GM12878 (cell line): ENCODE measurements around the gene BEX3. TPM values are rescaled to one million over a fixed set of nuclear protein-coding genes. Genes with fewer than 3 reads are reported as not detected.
"Not testable (repeated sequence)": the region's sequence is repeated elsewhere in the genome, so short reads cannot be mapped to it uniquely, and the experiment has no call there.

ENCODE experiments used
- ATAC-seq: fragments of 200-7000 bp; cut with Tn5 transposase; 3 replicates; pipeline ENCODE4 v1.9.1; 2020; ENCODE audit warnings: mild to moderate bottlenecking, moderate library complexity
- BruUV-seq: library from RNA; stranded (reverse); fragments of 400-500 nt; replicated peaks from 2 replicates; lab custom pipeline; 2021; lab: Mats Ljungman, UMichigan
- CTCF ChIA-PET: fragments of 300-600 bp; sonication (Branson Sonifier 250); formaldehyde crosslinking; extraction: SDS; loops from one replicate; lab custom pipeline; 2021; ENCODE audit warnings: inconsistent platforms; lab: Yijun Ruan, JAX
- POLR2A ChIA-PET: fragments of 350-600 bp; formaldehyde crosslinking; extraction: SDS; loops from one replicate; lab custom pipeline; 2021; ENCODE audit warnings: inconsistent platforms; lab: Charles Lee
- RAD21 ChIA-PET: fragments of 300-600 bp; sonication (Branson Sonifier 250); formaldehyde crosslinking; loops from one replicate; lab custom pipeline; 2023; ENCODE audit warnings: antibody characterized with exemption; ENCODE audit not compliant: unreplicated experiment; lab: Charles Lee
- SMC1A ChIA-PET: fragments of 300-600 bp; sonication (Branson Sonifier 250); formaldehyde crosslinking; loops from one replicate; lab custom pipeline; 2023; ENCODE audit not compliant: unreplicated experiment, uncharacterized antibody; lab: Charles Lee
- DNase-seq: peaks from one replicate; pipeline ENCODE4 v3.0.0-alpha.2; 2011; ENCODE audit warnings: low read depth, low spot score
- FAIRE-seq: peaks from 3 replicates; lab custom pipeline; 2011; peaks lifted over from hg19 to GRCh38; lab: Jason Lieb, UNC
- H2AFZ ChIP-seq: 2 replicates; pipeline ENCODE4 v1.6.0; 2011; ENCODE audit warnings: low read depth, low read length, control low read depth; ENCODE audit not compliant: control insufficient read depth
- H3K27ac ChIP-seq: 2 replicates; pipeline ENCODE4 v1.5.1; 2011; ENCODE audit warnings: control low read depth; ENCODE audit not compliant: control insufficient read depth, insufficient read depth
- H3K27me3 ChIP-seq, 2 experiments: replicated peaks in 1 of 2; 2 replicates each; pipeline versions ENCODE4 v1.6.0 to v1.6.1; 2011; ENCODE audit warnings: low read length in 1 of 2; ENCODE audit not compliant: control insufficient read depth in 2 of 2, insufficient read depth in 2 of 2
- H3K36me3 ChIP-seq, 2 experiments: 2 replicates each; pipeline ENCODE4 v1.5.1; 2011; ENCODE audit warnings: low read length in 1 of 2; ENCODE audit not compliant: control insufficient read depth in 2 of 2, insufficient read depth in 2 of 2
- H3K4me1 ChIP-seq: 2 replicates; pipeline ENCODE4 v1.6.1; 2011; ENCODE audit warnings: mild to moderate bottlenecking, low read length, moderate library complexity, mixed read lengths; ENCODE audit not compliant: control insufficient read depth, insufficient read depth
- H3K4me2 ChIP-seq: 2 replicates; pipeline ENCODE4 v1.6.0; 2011; ENCODE audit warnings: control low read depth; ENCODE audit not compliant: control insufficient read depth, insufficient read depth
- H3K4me3 ChIP-seq: fragments of 200-600 bp; sonication (generic); 2 replicates; pipeline ENCODE4 v1.5.1; 2016
- H3K79me2 ChIP-seq: 2 replicates; pipeline ENCODE4 v1.6.0; 2011; ENCODE audit warnings: low read length; ENCODE audit not compliant: control insufficient read depth, insufficient read depth
- H3K9ac ChIP-seq: 2 replicates; pipeline ENCODE4 v1.8.0; 2011; ENCODE audit warnings: low read length, control low read depth, mixed read lengths; ENCODE audit not compliant: control insufficient read depth, insufficient read depth
- H3K9me3 ChIP-seq: replicated peaks from 3 replicates; pipeline ENCODE4 v1.5.1; 2011; ENCODE audit warnings: mild to moderate bottlenecking, low read length; ENCODE audit not compliant: control insufficient read depth, insufficient read depth
- H4K20me1 ChIP-seq: 2 replicates; pipeline ENCODE4 v1.6.0; 2011; ENCODE audit not compliant: control insufficient read depth, insufficient read depth
- MTA2 ChIP-seq: fragments of 450-650 bp; IDR thresholded peaks from 2 replicates; pipeline ENCODE4 v1.6.1; 2016; ENCODE audit warnings: low read depth, mild to moderate bottlenecking, moderate library complexity
- MYC ChIP-seq: IDR thresholded peaks from 2 replicates; pipeline ENCODE4 v1.6.1; 2011; ENCODE audit warnings: mild to moderate bottlenecking, low read length, moderate library complexity, inconsistent platforms; ENCODE audit not compliant: insufficient read depth, insufficient replicate concordance, insufficient read length, severe bottlenecking
- NR2C1 ChIP-seq: fragments of 450-650 bp; IDR thresholded peaks from 2 replicates; pipeline ENCODE4 v1.6.1; 2017; ENCODE audit warnings: antibody characterized with exemption, mild to moderate bottlenecking, moderate library complexity
- POLR2AphosphoS2 ChIP-seq: IDR thresholded peaks from 2 replicates; pipeline ENCODE4 v1.6.1; 2011; ENCODE audit warnings: low read depth, mild to moderate bottlenecking, low read length, improper control_type of control experiment, moderate library complexity
- STAT3 ChIP-seq: IDR thresholded peaks from 2 replicates; pipeline ENCODE4 v1.6.1; 2011; ENCODE audit warnings: low read depth, low read length, improper control_type of control experiment
- YBX1 ChIP-seq: fragments of 450-650 bp; IDR thresholded peaks from 2 replicates; pipeline ENCODE4 v1.6.1; 2016; ENCODE audit warnings: antibody characterized with exemption
- ZSCAN29 ChIP-seq: fragments of 450-650 bp; IDR thresholded peaks from 2 replicates; pipeline ENCODE4 v1.6.1; 2017; ENCODE audit warnings: mild to moderate bottlenecking, moderate library complexity
- WGBS: methylation state at CpG from one replicate; pipeline ENCODE4 v1.1.6; 2016; ENCODE audit warnings: low lambda C conversion rate; ENCODE audit not compliant: insufficient replicate concordance, insufficient coverage; ENCODE audit errors: missing lambda C conversion rate; 5-methylcytosine and 5-hydroxymethylcytosine counted together
- in situ Hi-C: fragments of 300-500 bp; cut with MboI; formaldehyde crosslinking; loops from 9 replicates; pipeline ENCODE4 v1.14.3; 2018; ENCODE audit warnings: mixed read lengths
- intact Hi-C: fragments of 100-400 bp; cut with micrococcal nuclease; formaldehyde crosslinking; loops from one replicate; pipeline ENCODE4 v1.14.2; 2022; ENCODE audit not compliant: unreplicated experiment
- polyA plus RNA-seq, 11 experiments: library from polyadenylated mRNA; depleted of rRNA in 4 of 11; unstranded in 6 of 11; stranded (reverse) in 5 of 11; fragments of >200 nt; fragmentation: Nextera tagmentation in 4 of 11; fragmentation: Illumina TruSeq in 1 of 11; extraction: Ambion mirVana in 4 of 11; extraction: Trizol in 1 of 11; gene quantifications; 1 replicate in 1 of 11; 2 replicates in 10 of 11; pipeline versions ENCODE4 v1.2.1 to v1.2.3, GENCODE V29; 2011 to 2016; ENCODE audit warnings: inconsistent platforms in 2 of 11, missing spikeins in 2 of 11, low read depth in 1 of 11
- total RNA-seq, 4 experiments: library from RNA; depleted of rRNA in 3 of 4; stranded (reverse); fragments of >200 nt in 3 of 4; fragmentation: Illumina TruSeq in 1 of 4; extraction: Trizol in 1 of 4; gene quantifications; 2 replicates each; pipeline versions ENCODE4 v1.2.1 to v1.2.3, GENCODE V29; 2013 to 2021
- TF ChIP-seq, protein P1 (sequence below): fragments of 450-650 bp; IDR thresholded peaks from 2 replicates; pipeline ENCODE4 v1.6.1; 2016; ENCODE audit warnings: mild to moderate bottlenecking

Gene BEX3
- total and polyA plus RNA-seq, 10 of the 15 experiments (the other 5 are each of a cell fraction or from before 2014, with no cell fraction given), result 1.3 to 1.5 TPM; not detected in 8

DNA sequence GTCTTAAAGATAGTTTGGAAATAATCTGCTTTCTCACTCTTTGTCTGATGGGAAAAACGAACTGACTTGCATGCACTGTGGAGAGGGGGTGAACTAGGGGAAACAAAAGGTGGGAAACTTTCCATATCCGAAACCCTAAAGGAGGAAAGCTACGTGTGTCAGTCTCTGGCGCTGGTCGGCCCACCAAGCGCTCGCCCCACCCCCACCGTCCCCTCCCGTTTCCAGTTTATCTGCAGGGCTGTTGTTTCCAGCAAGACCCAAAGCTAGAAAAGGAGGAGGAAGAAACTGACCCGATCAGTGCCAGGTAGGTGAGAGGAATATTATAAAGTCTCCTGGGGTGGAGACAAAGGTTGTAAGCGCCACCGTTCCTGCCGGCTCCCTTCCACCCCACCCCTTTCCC is 19.5 kb upstream of the BEX3 start (continued):
- TF ChIP-seq YBX1, result no peak
- TF ChIP-seq, protein P1, sequence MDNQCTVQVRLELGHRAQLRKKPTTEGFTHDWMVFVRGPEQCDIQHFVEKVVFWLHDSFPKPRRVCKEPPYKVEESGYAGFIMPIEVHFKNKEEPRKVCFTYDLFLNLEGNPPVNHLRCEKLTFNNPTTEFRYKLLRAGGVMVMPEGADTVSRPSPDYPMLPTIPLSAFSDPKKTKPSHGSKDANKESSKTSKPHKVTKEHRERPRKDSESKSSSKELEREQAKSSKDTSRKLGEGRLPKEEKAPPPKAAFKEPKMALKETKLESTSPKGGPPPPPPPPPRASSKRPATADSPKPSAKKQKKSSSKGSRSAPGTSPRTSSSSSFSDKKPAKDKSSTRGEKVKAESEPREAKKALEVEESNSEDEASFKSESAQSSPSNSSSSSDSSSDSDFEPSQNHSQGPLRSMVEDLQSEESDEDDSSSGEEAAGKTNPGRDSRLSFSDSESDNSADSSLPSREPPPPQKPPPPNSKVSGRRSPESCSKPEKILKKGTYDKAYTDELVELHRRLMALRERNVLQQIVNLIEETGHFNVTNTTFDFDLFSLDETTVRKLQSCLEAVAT, result no peak
- no peak for TF ChIP-seq NR2C1
- TF ChIP-seq ZSCAN29, result no peak
- TF ChIP-seq MTA2, result no peak
- TF ChIP-seq, all 136 proteins: peak for 0

DNA sequence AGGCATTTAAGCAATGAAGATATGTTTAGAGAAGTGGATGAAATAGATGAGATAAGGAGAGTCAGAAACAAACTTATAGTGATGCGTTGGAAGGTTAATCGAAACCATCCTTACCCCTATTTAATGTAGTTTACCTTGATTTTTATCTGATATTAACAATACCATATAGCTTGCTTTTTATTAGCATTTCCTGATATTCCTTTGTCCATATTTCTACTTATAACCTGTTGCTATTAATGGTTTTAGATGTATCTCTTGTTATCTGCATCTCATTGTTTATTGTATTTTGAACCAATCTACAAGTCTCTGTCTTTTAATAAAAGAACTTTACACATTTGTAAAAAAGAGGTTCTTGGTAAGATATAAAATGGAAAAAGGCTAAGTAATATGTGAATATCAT is 18.5 kb upstream of the BEX3 start:
- CTCF ChIA-PET, result no interaction called here
- FAIRE-seq (no peak), DNase-seq (no peak), ATAC-seq (no peak)
- Histone ChIP-seq H3K27ac (no peak overlapping the region), H3K9ac (no peak overlapping the region), H3K9me3 (no peaks in the 10 kb centered on the region), H3K4me3 (no peak overlapping the region), H3K36me3 (no peaks in the 10 kb centered on the region), H3K4me2 (no peak overlapping the region), H3K79me2 (no peaks in the 10 kb centered on the region), H4K20me1 (no peaks in the 10 kb centered on the region), H3K27me3 (no peaks in the 10 kb centered on the region), H2AFZ (no peak overlapping the region), H3K4me1 (no peaks in the 10 kb centered on the region)
- in situ Hi-C loops, result no loop called here
- TSS peak; percentile 82 for BruUV-seq
- RAD21 ChIA-PET, result no interaction called here
- intact Hi-C loops, result no loop called here
- POLR2A ChIA-PET, result no interaction called here
- TF ChIP-seq POLR2AphosphoS2 (no peak), MYC (no peak), STAT3 (no peak)
- WGBS, result 62% methylated on average over 2 of the region's 2 CpGs
- SMC1A ChIA-PET, result no interaction called here

DNA sequence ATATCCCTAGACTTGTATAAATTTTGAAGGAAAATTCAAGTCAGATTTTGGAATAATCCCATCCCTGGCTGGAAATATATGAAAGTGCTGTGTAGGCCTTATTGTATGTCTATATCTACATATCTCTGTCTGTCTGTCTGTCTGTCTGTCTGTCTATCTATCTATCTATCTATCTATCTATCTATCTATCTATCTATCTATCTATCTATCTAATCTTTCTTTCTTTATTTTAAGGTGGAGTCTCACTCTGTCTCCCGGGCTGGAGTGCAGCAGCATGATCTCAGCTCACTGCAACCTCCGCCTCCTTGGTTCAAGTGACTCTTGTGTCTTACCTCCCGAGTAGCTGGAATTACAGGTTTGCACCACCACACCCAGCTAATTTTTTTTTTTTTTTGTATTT is 16.7 kb upstream of the BEX3 start:
- intact Hi-C loops, H3K9me3 ChIP-seq, CTCF ChIA-PET, H2AFZ ChIP-seq, H3K79me2 ChIP-seq, in situ Hi-C loops, DNase-seq, POLR2A ChIA-PET, H3K4me2 ChIP-seq, H3K9ac ChIP-seq, H3K27ac ChIP-seq, SMC1A ChIA-PET, H3K27me3 ChIP-seq, H4K20me1 ChIP-seq, RAD21 ChIA-PET, H3K36me3 ChIP-seq, ATAC-seq, H3K4me1 ChIP-seq, H3K4me3 ChIP-seq, FAIRE-seq, BruUV-seq: not testable (repeated sequence)
- WGBS, result 35% methylated on average over 3 of the region's 3 CpGs
